ENCODE measurements around the gene ANKRD6.
"Not testable (repeated sequence)": the region's sequence is repeated elsewhere in the genome, so short reads cannot be mapped to it uniquely, and the experiment has no call there.

Gene ANKRD6

GRCh38 chr6:89640804-89641203 lies 207.9 kb downstream of the ANKRD6 start:
- Histone ChIP-seq H3K36me3 (ENCODE audit: control insufficient read depth, insufficient read depth, low read length) (no peaks in the 10 kb centered on the region), H3K27me3 (ENCODE audit: control insufficient read depth, insufficient read depth, low read length) (no peaks in the 10 kb centered on the region)

GRCh38 chr6:89641581-89641980 lies 208.6 kb downstream of the ANKRD6 start:
- H3K27ac ChIP-seq (ENCODE audit: low read depth, low read length); H3K9ac ChIP-seq (ENCODE audit: low read length); H3K36me3 ChIP-seq (ENCODE audit: control insufficient read depth, insufficient read depth, low read length); H3K4me3 ChIP-seq (ENCODE audit: low read length); H3K4me1 ChIP-seq (ENCODE audit: control insufficient read depth, insufficient read depth, low read length); H3K27me3 ChIP-seq (ENCODE audit: control insufficient read depth, insufficient read depth, low read length): not testable (repeated sequence)

More at GRCh38 chr6:89640804-89641203, 207.9 kb downstream of the ANKRD6 start:
- Histone ChIP-seq H3K27ac (ENCODE audit: low read depth, low read length) (no peak overlapping the region), H3K9ac (ENCODE audit: low read length) (no peak overlapping the region), H3K4me1 (ENCODE audit: control insufficient read depth, insufficient read depth, low read length) (peaks cover 4% of the 10 kb centered on the region), H3K4me3 (ENCODE audit: low read length) (no peak overlapping the region)

- Histone ChIP-seq H3K4me3 (ENCODE audit: low read length) (no peak overlapping the region), H3K36me3 (ENCODE audit: control insufficient read depth, insufficient read depth, low read length) (peaks cover 14% of the 10 kb centered on the region), H3K27me3 (ENCODE audit: control insufficient read depth, insufficient read depth, low read length) (no peaks in the 10 kb centered on the region), H3K9ac (ENCODE audit: low read length) (no peak overlapping the region), H3K27ac (ENCODE audit: low read depth, low read length) (no peak overlapping the region), H3K4me1 (ENCODE audit: control insufficient read depth, insufficient read depth, low read length) (peaks cover 4% of the 10 kb centered on the region)
Observed at GRCh38 chr6:89642956-89643355, 210.0 kb downstream of the ANKRD6 start.

GRCh38 chr6:89643406-89643805 lies 210.5 kb downstream of the ANKRD6 start:
- no peak overlapping the region for H3K4me3 ChIP-seq (ENCODE audit: low read length)
- no peaks in the 10 kb centered on the region for H3K27me3 ChIP-seq (ENCODE audit: control insufficient read depth, insufficient read depth, low read length)
- H3K27ac ChIP-seq (ENCODE audit: low read depth, low read length), result no peak overlapping the region
- peaks cover 14% of the 10 kb centered on the region for H3K36me3 ChIP-seq (ENCODE audit: control insufficient read depth, insufficient read depth, low read length)
- peaks cover 4% of the 10 kb centered on the region for H3K4me1 ChIP-seq (ENCODE audit: control insufficient read depth, insufficient read depth, low read length)
- no peak overlapping the region for H3K9ac ChIP-seq (ENCODE audit: low read length)

- Histone ChIP-seq H3K27ac (ENCODE audit: low read depth, low read length) (no peak overlapping the region), H3K4me1 (ENCODE audit: control insufficient read depth, insufficient read depth, low read length) (no peaks in the 10 kb centered on the region), H3K27me3 (ENCODE audit: control insufficient read depth, insufficient read depth, low read length) (no peaks in the 10 kb centered on the region), H3K9ac (ENCODE audit: low read length) (no peak overlapping the region), H3K36me3 (ENCODE audit: control insufficient read depth, insufficient read depth, low read length) (peaks cover 19% of the 10 kb centered on the region), H3K4me3 (ENCODE audit: low read length) (no peak overlapping the region)
Observed at GRCh38 chr6:89644864-89645263, 211.9 kb downstream of the ANKRD6 start.

- Histone ChIP-seq H3K4me3 (ENCODE audit: low read length) (no peak overlapping the region), H3K9ac (ENCODE audit: low read length) (no peak overlapping the region), H3K27ac (ENCODE audit: low read depth, low read length) (no peak overlapping the region), H3K4me1 (ENCODE audit: control insufficient read depth, insufficient read depth, low read length) (no peaks in the 10 kb centered on the region), H3K36me3 (ENCODE audit: control insufficient read depth, insufficient read depth, low read length) (peaks cover 30% of the 10 kb centered on the region), H3K27me3 (ENCODE audit: control insufficient read depth, insufficient read depth, low read length) (no peaks in the 10 kb centered on the region)
Observed at GRCh38 chr6:89649682-89650081, 216.7 kb downstream of the ANKRD6 start.

GRCh38 chr6:89650579-89650978 lies 217.6 kb downstream of the ANKRD6 start:
- H3K27me3 ChIP-seq (ENCODE audit: control insufficient read depth, insufficient read depth, low read length), result no peaks in the 10 kb centered on the region
- peaks cover 31% of the 10 kb centered on the region for H3K36me3 ChIP-seq (ENCODE audit: control insufficient read depth, insufficient read depth, low read length)
- no peak overlapping the region for H3K27ac ChIP-seq (ENCODE audit: low read depth, low read length)
- H3K4me1 ChIP-seq (ENCODE audit: control insufficient read depth, insufficient read depth, low read length), result no peaks in the 10 kb centered on the region
- H3K4me3 ChIP-seq (ENCODE audit: low read length), result no peak overlapping the region
- no peak overlapping the region for H3K9ac ChIP-seq (ENCODE audit: low read length)

- peaks cover 39% of the 10 kb centered on the region for H3K36me3 ChIP-seq (ENCODE audit: control insufficient read depth, insufficient read depth, low read length)
- no peak overlapping the region for H3K4me3 ChIP-seq (ENCODE audit: low read length)
- H3K27me3 ChIP-seq (ENCODE audit: control insufficient read depth, insufficient read depth, low read length), result no peaks in the 10 kb centered on the region
- no peak overlapping the region for H3K27ac ChIP-seq (ENCODE audit: low read depth, low read length)
- no peaks in the 10 kb centered on the region for H3K4me1 ChIP-seq (ENCODE audit: control insufficient read depth, insufficient read depth, low read length)
- no peak overlapping the region for H3K9ac ChIP-seq (ENCODE audit: low read length)
Observed at GRCh38 chr6:89655122-89655521, 222.2 kb downstream of the ANKRD6 start.

- no peaks in the 10 kb centered on the region for H3K27me3 ChIP-seq (ENCODE audit: control insufficient read depth, insufficient read depth, low read length)
- H3K4me3 ChIP-seq (ENCODE audit: low read length), result no peak overlapping the region
- H3K27ac ChIP-seq (ENCODE audit: low read depth, low read length), result no peak overlapping the region
- peaks cover 48% of the 10 kb centered on the region for H3K36me3 ChIP-seq (ENCODE audit: control insufficient read depth, insufficient read depth, low read length)
- H3K9ac ChIP-seq (ENCODE audit: low read length), result no peak overlapping the region
- no peaks in the 10 kb centered on the region for H3K4me1 ChIP-seq (ENCODE audit: control insufficient read depth, insufficient read depth, low read length)
Observed at GRCh38 chr6:89657445-89658158, 224.7 kb downstream of the ANKRD6 start.

GRCh38 chr6:89660981-89661380 lies 228.0 kb downstream of the ANKRD6 start:
- no peak overlapping the region for H3K4me3 ChIP-seq (ENCODE audit: low read length)
- no peaks in the 10 kb centered on the region for H3K4me1 ChIP-seq (ENCODE audit: control insufficient read depth, insufficient read depth, low read length)
- H3K36me3 ChIP-seq (ENCODE audit: control insufficient read depth, insufficient read depth, low read length), result peaks cover 43% of the 10 kb centered on the region
- H3K27ac ChIP-seq (ENCODE audit: low read depth, low read length), result no peak overlapping the region
- H3K27me3 ChIP-seq (ENCODE audit: control insufficient read depth, insufficient read depth, low read length), result no peaks in the 10 kb centered on the region
- H3K9ac ChIP-seq (ENCODE audit: low read length), result no peak overlapping the region

GRCh38 chr6:89661559-89661958 lies 228.6 kb downstream of the ANKRD6 start:
- H3K9ac ChIP-seq (ENCODE audit: low read length), result no peak overlapping the region
- H3K4me3 ChIP-seq (ENCODE audit: low read length), result no peak overlapping the region
- no peaks in the 10 kb centered on the region for H3K27me3 ChIP-seq (ENCODE audit: control insufficient read depth, insufficient read depth, low read length)
- peaks cover 39% of the 10 kb centered on the region for H3K36me3 ChIP-seq (ENCODE audit: control insufficient read depth, insufficient read depth, low read length)
- no peak overlapping the region for H3K27ac ChIP-seq (ENCODE audit: low read depth, low read length)
- H3K4me1 ChIP-seq (ENCODE audit: control insufficient read depth, insufficient read depth, low read length), result no peaks in the 10 kb centered on the region

- no peaks in the 10 kb centered on the region for H3K4me1 ChIP-seq (ENCODE audit: control insufficient read depth, insufficient read depth, low read length)
- H3K27ac ChIP-seq (ENCODE audit: low read depth, low read length), result no peak overlapping the region
- no peak overlapping the region for H3K9ac ChIP-seq (ENCODE audit: low read length)
- H3K27me3 ChIP-seq (ENCODE audit: control insufficient read depth, insufficient read depth, low read length), result no peaks in the 10 kb centered on the region
- peaks cover 32% of the 10 kb centered on the region for H3K36me3 ChIP-seq (ENCODE audit: control insufficient read depth, insufficient read depth, low read length)
- no peak overlapping the region for H3K4me3 ChIP-seq (ENCODE audit: low read length)
Observed at GRCh38 chr6:89662659-89663223, 229.8 kb downstream of the ANKRD6 start.
